ENCODE data around the gene OTC. TPM values are rescaled to one million over a fixed set of nuclear protein-coding genes. Genes with fewer than 3 reads are reported as not detected.
A peak's percentile ranks its signal among the peaks of the same experiment; 100 is the strongest.

Gene OTC
- total and polyA plus RNA-seq, 4 donors, result 0.21 to 0.30 (median 0.25) TPM

- DNase-seq (ENCODE audit: low read depth in 4 of 6, low spot score in 6 of 6), result no peak
- H3K9me3 ChIP-seq (ENCODE audit: control insufficient read depth, insufficient read depth, low read length), result no peaks in the 10 kb centered on the region
- H3K27me3 ChIP-seq (ENCODE audit: control insufficient read depth, insufficient read depth, low read length), result peaks cover 2% of the 10 kb centered on the region
- no peak overlapping the region for H3K27ac ChIP-seq (ENCODE audit: low read depth, low read length)
- H3K4me1 ChIP-seq (ENCODE audit: control insufficient read depth, insufficient read depth, low read length), result no peaks in the 10 kb centered on the region
- H3K36me3 ChIP-seq (ENCODE audit: control insufficient read depth, insufficient read depth, low read length), result no peaks in the 10 kb centered on the region
- H3K4me3 ChIP-seq (ENCODE audit: low read depth, low read length), result peak overlapping the region; percentile 73
- WGBS (ENCODE audit: insufficient coverage), result 67% methylated on average over 2 of the region's 3 CpGs
Observed at GRCh38 chrX:38326086-38326485, 26.3 kb upstream of the OTC start.

GRCh38 chrX:38327007-38327774 lies 25.2 kb upstream of the OTC start, which contains the start of gene RPGR:
TSS of gene RPGR (minus strand) at chrX:38327509. CDS start at chrX:38327367, 142 bp downstream.
- 27% methylated on average over 67 of the region's 67 CpGs for WGBS (ENCODE audit: insufficient coverage)
- H3K4me1 ChIP-seq (ENCODE audit: control insufficient read depth, insufficient read depth, low read length), result no peaks in the 10 kb centered on the region
- peak; percentile 57 to 96 (median 72) for DNase-seq (ENCODE audit: low read depth in 4 of 6, low spot score in 6 of 6)
- H3K4me3 ChIP-seq (ENCODE audit: low read depth, low read length), result peak within 1 kb of the TSS; percentile 73
- no peaks in the 10 kb centered on the region for H3K9me3 ChIP-seq (ENCODE audit: control insufficient read depth, insufficient read depth, low read length)
- H3K27me3 ChIP-seq (ENCODE audit: control insufficient read depth, insufficient read depth, low read length), result no peaks in the 10 kb centered on the region
- peak within 1 kb of the TSS; percentile 85 for H3K27ac ChIP-seq (ENCODE audit: low read depth, low read length)
- no peaks in the 10 kb centered on the region for H3K36me3 ChIP-seq (ENCODE audit: control insufficient read depth, insufficient read depth, low read length)

- 8% methylated on average over 3 of the region's 4 CpGs for WGBS (ENCODE audit: insufficient coverage)
- Histone ChIP-seq H3K27me3 (ENCODE audit: control insufficient read depth, insufficient read depth, low read length) (no peaks in the 10 kb centered on the region), H3K4me1 (ENCODE audit: control insufficient read depth, insufficient read depth, low read length) (no peaks in the 10 kb centered on the region), H3K4me3 (ENCODE audit: low read depth, low read length) (peak overlapping the region; percentile 73), H3K27ac (ENCODE audit: low read depth, low read length) (peak overlapping the region; percentile 85), H3K9me3 (ENCODE audit: control insufficient read depth, insufficient read depth, low read length) (no peaks in the 10 kb centered on the region), H3K36me3 (ENCODE audit: control insufficient read depth, insufficient read depth, low read length) (no peaks in the 10 kb centered on the region)
- no peak for DNase-seq (ENCODE audit: low read depth in 4 of 6, low spot score in 6 of 6)
Observed at GRCh38 chrX:38327775-38328081, 24.7 kb upstream of the OTC start.

GRCh38 chrX:38332505-38332904 lies 19.9 kb upstream of the OTC start:
- no peak overlapping the region for H3K4me3 ChIP-seq (ENCODE audit: low read depth, low read length)
- H3K9me3 ChIP-seq (ENCODE audit: control insufficient read depth, insufficient read depth, low read length), result no peaks in the 10 kb centered on the region
- H3K4me1 ChIP-seq (ENCODE audit: control insufficient read depth, insufficient read depth, low read length), result peaks cover 6% of the 10 kb centered on the region
- DNase-seq (ENCODE audit: low read depth in 4 of 6, low spot score in 6 of 6), result no peak
- no peak overlapping the region for H3K27ac ChIP-seq (ENCODE audit: low read depth, low read length)
- H3K27me3 ChIP-seq (ENCODE audit: control insufficient read depth, insufficient read depth, low read length), result no peaks in the 10 kb centered on the region
- H3K36me3 ChIP-seq (ENCODE audit: control insufficient read depth, insufficient read depth, low read length), result no peaks in the 10 kb centered on the region

GRCh38 chrX:38335382-38335781 lies 17.0 kb upstream of the OTC start:
- Histone ChIP-seq H3K9me3 (ENCODE audit: control insufficient read depth, insufficient read depth, low read length) (no peaks in the 10 kb centered on the region), H3K4me1 (ENCODE audit: control insufficient read depth, insufficient read depth, low read length) (peaks cover 6% of the 10 kb centered on the region), H3K36me3 (ENCODE audit: control insufficient read depth, insufficient read depth, low read length) (no peaks in the 10 kb centered on the region), H3K27ac (ENCODE audit: low read depth, low read length) (peak overlapping the region; percentile 15), H3K4me3 (ENCODE audit: low read depth, low read length) (no peak overlapping the region), H3K27me3 (ENCODE audit: control insufficient read depth, insufficient read depth, low read length) (no peaks in the 10 kb centered on the region)
- DNase-seq (ENCODE audit: low read depth in 4 of 6, low spot score in 6 of 6), result peak in 3 of 6 donors; percentile 17 to 87 (median 44)

GRCh38 chrX:38336538-38337240 lies 15.7 kb upstream of the OTC start:
- Histone ChIP-seq H3K9me3 (ENCODE audit: control insufficient read depth, insufficient read depth, low read length) (no peaks in the 10 kb centered on the region), H3K27me3 (ENCODE audit: control insufficient read depth, insufficient read depth, low read length) (peaks cover 3% of the 10 kb centered on the region), H3K27ac (ENCODE audit: low read depth, low read length) (no peak overlapping the region), H3K4me3 (ENCODE audit: low read depth, low read length) (no peak overlapping the region), H3K36me3 (ENCODE audit: control insufficient read depth, insufficient read depth, low read length) (no peaks in the 10 kb centered on the region), H3K4me1 (ENCODE audit: control insufficient read depth, insufficient read depth, low read length) (peaks cover 6% of the 10 kb centered on the region)
- WGBS (ENCODE audit: insufficient coverage), result no CpG with 5 or more reads among the region's 5 CpGs
- no peak for DNase-seq (ENCODE audit: low read depth in 4 of 6, low spot score in 6 of 6)

- no peaks in the 10 kb centered on the region for H3K36me3 ChIP-seq (ENCODE audit: control insufficient read depth, insufficient read depth, low read length)
Observed at GRCh38 chrX:38341442-38341841, 11.0 kb upstream of the OTC start.

GRCh38 chrX:38342853-38343778 lies 9.3 kb upstream of the OTC start:
- Histone ChIP-seq H3K36me3 (ENCODE audit: control insufficient read depth, insufficient read depth, low read length) (no peaks in the 10 kb centered on the region), H3K4me1 (ENCODE audit: control insufficient read depth, insufficient read depth, low read length) (no peaks in the 10 kb centered on the region), H3K27ac (ENCODE audit: low read depth, low read length) (no peak overlapping the region), H3K4me3 (ENCODE audit: low read depth, low read length) (no peak overlapping the region), H3K27me3 (ENCODE audit: control insufficient read depth, insufficient read depth, low read length) (peaks cover 3% of the 10 kb centered on the region), H3K9me3 (ENCODE audit: control insufficient read depth, insufficient read depth, low read length) (no peaks in the 10 kb centered on the region)
- no peak for DNase-seq (ENCODE audit: low read depth in 4 of 6, low spot score in 6 of 6)
- WGBS (ENCODE audit: insufficient coverage), result no CpG with 5 or more reads among the region's 2 CpGs

More at GRCh38 chrX:38341442-38341841, 11.0 kb upstream of the OTC start:
- Histone ChIP-seq H3K4me1 (ENCODE audit: control insufficient read depth, insufficient read depth, low read length) (no peaks in the 10 kb centered on the region), H3K27me3 (ENCODE audit: control insufficient read depth, insufficient read depth, low read length) (peaks cover 3% of the 10 kb centered on the region), H3K9me3 (ENCODE audit: control insufficient read depth, insufficient read depth, low read length) (no peaks in the 10 kb centered on the region), H3K27ac (ENCODE audit: low read depth, low read length) (no peak overlapping the region), H3K4me3 (ENCODE audit: low read depth, low read length) (no peak overlapping the region)
- WGBS (ENCODE audit: insufficient coverage), result no CpG with 5 or more reads among the region's 3 CpGs
- no peak for DNase-seq (ENCODE audit: low read depth in 4 of 6, low spot score in 6 of 6)

- Histone ChIP-seq H3K9me3 (ENCODE audit: control insufficient read depth, insufficient read depth, low read length) (no peaks in the 10 kb centered on the region), H3K36me3 (ENCODE audit: control insufficient read depth, insufficient read depth, low read length) (no peaks in the 10 kb centered on the region), H3K27me3 (ENCODE audit: control insufficient read depth, insufficient read depth, low read length) (no peaks in the 10 kb centered on the region), H3K4me3 (ENCODE audit: low read depth, low read length) (no peak overlapping the region), H3K4me1 (ENCODE audit: control insufficient read depth, insufficient read depth, low read length) (no peaks in the 10 kb centered on the region), H3K27ac (ENCODE audit: low read depth, low read length) (no peak overlapping the region)
- WGBS (ENCODE audit: insufficient coverage), result no CpG with 5 or more reads among the region's 5 CpGs
- DNase-seq (ENCODE audit: low read depth in 4 of 6, low spot score in 6 of 6), result no peak
Observed at GRCh38 chrX:38346150-38346549, 6.3 kb upstream of the OTC start.

Measured in spinal cord (tissue), 10 donors.